Stimulated activated CD8-positive, alpha-beta memory T cell treated with anti-CD3 and anti-CD28 coated beads, Interleukin-4, amount 100 ng/mL, for 1 hour (primary cell): ENCODE measurements around the gene PHKG1.
"Not testable (repeated sequence)": the region's sequence is repeated elsewhere in the genome, so short reads cannot be mapped to it uniquely, and the experiment has no call there.

ENCODE experiments used
- DNase-seq, 2 donors: peaks; one replicate each; pipeline ENCODE4 v3.0.0-alpha.2; 2020; ENCODE audit warnings: low read depth in 2 of 2, low spot score in 1 of 2

The PHKG1 gene

GRCh38 chr7:56046721-56047445, 45.9 kb downstream of the PHKG1 start:
- DNase-seq: no peak

DNA sequence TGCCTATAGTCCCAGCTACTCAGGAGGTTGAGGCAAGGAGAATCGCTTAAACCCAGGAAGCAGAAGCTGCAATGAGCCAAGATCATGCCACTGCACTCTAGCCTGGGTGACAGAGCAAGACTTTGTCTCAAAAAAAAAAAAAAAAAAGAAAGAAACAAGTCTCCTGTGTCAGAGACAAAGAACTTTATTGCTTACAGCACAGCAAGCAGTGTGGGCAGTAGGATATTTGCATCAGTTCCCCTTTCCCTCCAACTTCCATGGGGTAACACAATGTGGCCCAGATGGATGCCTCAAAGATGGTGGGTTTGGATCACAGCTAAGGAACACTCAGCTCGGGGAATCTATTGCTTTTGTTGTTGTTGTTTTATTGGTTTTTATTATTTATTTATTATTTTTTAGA, 47.0 kb downstream of the PHKG1 start:
- not testable (repeated sequence) for DNase-seq

- DNase-seq: no peak
These were observed 52.0 kb downstream of the PHKG1 start for GRCh38 chr7:56040730-56041129.

DNA sequence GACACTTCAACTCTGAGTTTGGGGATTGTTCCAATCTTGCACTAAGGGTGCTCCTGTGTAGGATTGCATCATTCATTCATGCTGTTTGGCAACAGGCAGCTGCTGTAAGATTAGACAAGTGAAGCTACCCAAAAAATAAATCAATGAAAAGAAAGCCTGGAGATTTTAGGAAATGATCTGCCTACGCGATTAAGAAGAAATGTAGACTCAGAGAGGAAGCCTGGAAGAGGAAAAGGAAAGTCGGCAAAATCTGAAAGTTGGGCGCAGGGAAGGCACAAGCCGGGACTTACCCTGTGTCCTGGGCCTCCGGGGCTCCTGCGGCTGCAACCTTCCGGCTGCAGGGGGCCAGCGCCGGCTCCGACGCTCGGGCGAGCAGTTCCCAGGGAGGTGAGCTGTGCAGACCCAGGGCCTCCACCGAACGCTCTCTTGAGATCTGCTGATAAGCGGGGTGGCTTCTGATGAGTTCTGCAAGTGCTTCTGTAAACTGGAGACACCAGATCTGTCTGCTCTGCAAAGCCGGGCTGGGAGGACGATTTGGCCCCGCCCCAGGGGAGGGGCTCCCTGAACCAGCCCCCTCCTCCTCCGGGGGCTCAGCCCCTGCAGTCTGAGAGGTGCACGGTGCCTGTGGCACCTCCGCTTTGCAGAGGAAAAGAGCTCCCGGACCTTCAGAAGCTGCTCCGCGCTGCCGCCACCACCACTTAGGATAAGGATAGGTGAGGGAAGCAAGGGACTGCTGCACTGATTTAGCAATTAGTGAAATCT, 58.9 kb downstream of the PHKG1 start:
- peak; percentile 38 to 43 for DNase-seq

- DNase-seq: not testable (repeated sequence)
These were observed 60.2 kb downstream of the PHKG1 start for GRCh38 chr7:56032578-56032977.

GRCh38 chr7:56031556-56031955, 61.2 kb downstream of the PHKG1 start:
- DNase-seq: not testable (repeated sequence)

DNA sequence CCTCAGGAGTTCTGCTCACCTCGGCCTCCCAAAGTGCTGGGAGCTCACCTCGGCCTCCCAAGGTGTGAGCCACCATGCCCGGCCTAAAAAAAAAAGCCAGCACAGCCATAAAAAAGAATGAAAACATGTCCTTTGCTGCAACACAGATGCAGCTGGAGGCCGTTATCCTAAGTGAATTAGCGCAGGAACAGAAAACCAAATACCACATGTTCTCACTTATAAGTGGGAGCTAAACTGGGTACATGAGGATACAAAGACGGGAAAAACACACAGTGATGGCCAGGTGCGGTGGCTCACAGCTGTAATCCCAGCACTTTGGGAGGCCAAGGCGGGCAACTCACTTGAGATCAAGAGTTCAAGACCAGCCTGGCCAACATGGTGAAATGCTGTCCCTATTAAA, 62.4 kb downstream of the PHKG1 start:
- no peak for DNase-seq
